HG02970 (cell line): Measurements from ENCODE around the gene GPR3.
A peak's percentile ranks its signal among the peaks of the same experiment; 100 is the strongest.
"Not testable (repeated sequence)": the region's sequence is repeated elsewhere in the genome, so short reads cannot be mapped to it uniquely, and the experiment has no call there.

Experiments used
- ATAC-seq: cut with Tn5 transposase; IDR thresholded peaks from one replicate; pipeline ENCODE4 v1.9.1; 2021; ENCODE audit warnings: mild to moderate bottlenecking, moderate library complexity, moderate number of reproducible peaks; ENCODE audit not compliant: unreplicated experiment, low FRiP score

GPR3 gene

GRCh38 chr1:27416387-27417111 is 24.1 kb downstream of the GPR3 start:
- ATAC-seq: no peak

GRCh38 chr1:27417713-27418112 is 25.3 kb downstream of the GPR3 start:
- ATAC-seq: no peak

GRCh38 chr1:27418326-27419185 is 26.1 kb downstream of the GPR3 start:
- peak; percentile 55 for ATAC-seq

GRCh38 chr1:27423709-27424108 is 31.3 kb downstream of the GPR3 start:
- no peak for ATAC-seq

DNA sequence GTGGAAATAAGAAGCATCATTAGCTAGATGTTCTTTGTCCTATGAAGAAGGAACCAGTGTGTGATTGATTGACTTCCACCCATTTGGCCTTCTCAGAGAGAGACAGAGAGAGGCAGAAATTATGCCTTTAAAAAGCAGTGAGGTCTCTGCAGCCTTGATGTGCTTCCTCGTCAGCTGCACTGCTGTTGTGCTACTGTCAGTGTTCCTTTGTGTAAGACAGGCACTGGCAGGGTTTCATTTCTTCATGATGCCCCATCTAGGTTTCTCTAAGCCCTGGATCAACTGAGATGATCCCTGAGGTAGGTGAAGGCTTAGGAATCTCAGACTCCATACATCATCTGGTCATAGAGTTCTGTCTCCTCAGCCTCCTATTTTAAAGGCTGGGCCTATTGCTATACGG is 34.9 kb downstream of the GPR3 start:
- no peak for ATAC-seq

GRCh38 chr1:27427816-27428315 is 35.4 kb downstream of the GPR3 start:
- no peak for ATAC-seq

GRCh38 chr1:27428316-27429028 is 36.0 kb downstream of the GPR3 start:
- ATAC-seq: no peak

- ATAC-seq: no peak
Measured at GRCh38 chr1:27429029-27429425, 36.6 kb downstream of the GPR3 start.

DNA sequence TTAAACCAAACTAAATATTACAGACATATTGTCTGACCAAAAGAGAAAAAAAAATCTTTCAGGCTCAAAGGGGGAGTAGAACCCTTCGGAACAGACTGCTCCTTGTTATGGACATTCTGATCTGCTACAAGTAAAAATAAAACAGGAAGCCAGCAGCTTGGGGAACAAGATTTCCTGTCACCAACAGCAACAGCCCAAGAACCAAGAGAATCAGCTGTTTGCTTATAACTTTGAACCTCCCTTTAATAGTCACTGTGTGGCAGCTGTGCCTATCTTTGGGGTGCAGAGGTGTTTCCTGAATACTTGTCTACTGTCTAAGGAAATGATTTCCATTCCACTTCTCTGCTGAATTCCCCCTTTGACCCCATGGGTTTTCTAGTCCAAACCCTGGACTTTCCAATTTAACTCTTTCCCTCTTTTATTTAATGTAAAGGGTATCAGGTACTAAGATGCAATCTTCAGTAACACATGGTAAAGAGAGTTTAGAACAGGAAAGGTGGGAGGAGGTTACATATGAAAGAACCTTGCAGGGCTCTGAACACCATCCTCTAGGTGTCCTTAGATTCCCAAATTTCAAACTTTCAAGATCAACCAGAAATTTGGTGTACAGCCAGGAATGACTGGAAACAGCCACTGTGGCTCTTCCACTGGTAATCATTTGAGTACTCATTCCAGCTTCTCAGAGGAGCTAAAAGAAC is 38.6 kb downstream of the GPR3 start:
- ATAC-seq: no peak

GRCh38 chr1:27431601-27431940 is 39.1 kb downstream of the GPR3 start:
- no peak for ATAC-seq

GRCh38 chr1:27432725-27433124 is 40.3 kb downstream of the GPR3 start:
- ATAC-seq: not testable (repeated sequence)

DNA sequence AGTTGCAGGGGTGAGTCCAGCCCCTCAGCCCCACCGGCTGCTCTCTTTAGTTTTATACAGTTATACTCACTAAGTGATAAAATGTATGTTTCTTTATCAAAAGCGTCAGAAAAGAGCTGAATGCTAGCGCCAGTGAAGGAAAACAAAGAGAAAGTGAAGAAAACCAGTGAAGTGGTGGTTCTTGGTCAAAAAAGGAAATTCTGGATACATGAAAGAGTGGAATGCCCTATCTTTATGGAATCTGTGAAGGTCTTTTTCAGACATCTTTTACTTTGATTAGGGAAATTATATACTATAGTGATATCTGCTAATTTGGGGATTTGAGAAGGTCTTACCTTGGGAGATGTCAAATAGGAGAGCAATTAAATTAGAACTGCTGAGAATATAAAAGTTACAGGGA is 41.3 kb downstream of the GPR3 start:
- no peak for ATAC-seq

GRCh38 chr1:27435566-27436203 is 43.3 kb downstream of the GPR3 start:
- no peak for ATAC-seq

DNA sequence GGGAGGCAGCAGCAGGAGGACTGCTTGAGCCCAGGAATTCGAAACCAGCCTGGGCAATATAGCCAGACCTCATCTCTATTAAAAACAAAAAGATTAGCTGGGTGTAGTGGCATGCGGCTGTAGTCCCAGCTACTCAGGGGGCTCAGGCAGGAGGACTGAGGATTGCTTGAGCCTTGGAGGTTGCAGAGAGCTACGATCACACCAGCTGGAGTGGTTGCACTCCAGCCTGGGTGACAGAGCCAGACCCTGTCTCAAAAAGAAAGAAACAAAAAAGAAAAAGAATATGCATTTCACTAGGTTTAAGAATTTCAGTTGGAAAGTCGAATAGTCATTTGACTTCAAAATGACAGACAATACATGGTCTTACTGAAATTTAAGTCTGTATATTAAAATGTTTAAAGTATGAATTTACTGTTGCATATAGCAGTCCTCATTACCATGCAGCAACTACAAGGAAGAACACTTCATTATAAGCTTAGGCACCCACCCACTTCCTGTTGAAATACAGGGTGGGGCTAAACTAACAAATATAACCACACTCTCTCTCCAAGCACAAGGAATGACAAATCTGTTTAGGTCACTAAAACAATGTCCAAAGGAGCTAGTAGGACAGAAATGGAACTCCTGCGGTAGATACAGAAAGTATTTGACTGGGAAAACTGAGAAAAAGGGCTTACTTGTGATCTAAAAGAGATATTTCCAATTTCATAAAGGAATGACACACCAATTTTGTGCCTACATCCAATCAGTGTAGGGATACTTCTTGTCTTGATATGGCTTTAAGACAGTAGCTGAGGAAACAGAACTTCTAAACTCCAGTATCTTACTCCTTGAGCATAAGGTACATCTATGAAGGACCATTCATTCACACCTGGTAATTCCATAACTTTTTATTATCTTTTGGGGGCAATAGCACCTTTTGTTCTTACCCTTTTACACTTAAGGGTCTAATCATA is 44.1 kb downstream of the GPR3 start:
- ATAC-seq: no peak

DNA sequence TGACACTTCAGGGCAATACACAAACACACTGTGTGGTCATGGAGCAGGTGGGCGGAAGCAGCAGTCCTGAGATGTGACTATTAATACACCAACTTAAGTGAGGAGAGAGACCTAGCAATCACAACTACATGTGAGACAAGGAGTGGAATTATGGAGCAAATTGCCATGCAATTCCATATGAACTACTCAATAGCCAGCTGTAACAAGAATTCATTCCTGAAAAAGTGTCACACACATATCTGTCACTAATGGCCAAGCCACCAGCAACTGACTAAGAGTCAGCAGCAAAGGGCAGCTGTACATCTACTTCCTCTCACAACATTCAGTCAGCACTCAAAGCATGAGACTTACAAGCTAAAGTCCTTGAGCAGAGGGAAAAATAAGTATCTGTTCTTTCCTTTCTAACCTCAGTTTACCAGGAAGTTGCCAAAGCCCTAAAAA is 46.2 kb downstream of the GPR3 start:
- ATAC-seq: no peak

DNA sequence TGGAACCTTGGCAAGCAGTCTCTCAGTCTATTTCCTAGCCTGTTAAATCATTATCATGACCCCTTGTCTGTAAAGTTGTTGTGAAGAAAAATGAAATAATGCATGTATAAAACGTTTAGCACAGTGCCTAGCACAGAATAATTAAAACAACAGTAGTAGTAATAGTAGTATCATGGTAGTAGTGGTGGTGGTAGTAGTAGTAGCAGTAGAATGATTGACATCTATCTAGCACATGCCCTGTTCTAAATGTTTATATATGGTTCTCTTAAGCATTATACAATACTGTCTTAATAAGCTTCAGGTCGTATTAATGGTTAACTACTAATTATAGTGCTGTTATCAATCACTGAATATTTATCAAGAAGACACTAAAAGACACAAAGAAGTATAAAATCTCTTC is 46.7 kb downstream of the GPR3 start:
- ATAC-seq: no peak

DNA sequence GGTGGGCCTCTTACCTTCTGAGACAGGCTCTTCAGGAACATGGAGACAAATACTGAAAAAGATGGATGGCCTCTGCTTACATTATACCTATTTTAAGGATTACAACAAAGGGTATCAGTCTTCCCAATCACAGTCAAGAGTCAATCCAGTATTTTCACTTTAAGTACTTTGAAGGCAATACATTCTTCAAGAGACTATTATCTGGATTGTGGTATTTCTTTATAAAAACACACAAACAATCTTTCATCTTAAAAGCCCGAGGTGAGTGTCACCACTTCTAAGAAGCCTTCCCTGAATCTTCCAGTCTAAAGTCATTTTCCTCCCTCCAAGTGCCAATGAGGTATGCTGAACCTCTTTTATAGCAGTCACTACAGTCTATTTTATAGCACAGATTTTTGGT is 52.2 kb downstream of the GPR3 start:
- no peak for ATAC-seq
